Putamen (tissue), 1 donor: ENCODE data around the gene ATCAY.
"Not testable (repeated sequence)": the region's sequence is repeated elsewhere in the genome, so short reads cannot be mapped to it uniquely, and the experiment has no call there.

Source experiments
- DNase-seq: peaks from one replicate; pipeline ENCODE4 v3.0.0-alpha.2; 2016; ENCODE audit warnings: low spot score

ATCAY gene

DNA sequence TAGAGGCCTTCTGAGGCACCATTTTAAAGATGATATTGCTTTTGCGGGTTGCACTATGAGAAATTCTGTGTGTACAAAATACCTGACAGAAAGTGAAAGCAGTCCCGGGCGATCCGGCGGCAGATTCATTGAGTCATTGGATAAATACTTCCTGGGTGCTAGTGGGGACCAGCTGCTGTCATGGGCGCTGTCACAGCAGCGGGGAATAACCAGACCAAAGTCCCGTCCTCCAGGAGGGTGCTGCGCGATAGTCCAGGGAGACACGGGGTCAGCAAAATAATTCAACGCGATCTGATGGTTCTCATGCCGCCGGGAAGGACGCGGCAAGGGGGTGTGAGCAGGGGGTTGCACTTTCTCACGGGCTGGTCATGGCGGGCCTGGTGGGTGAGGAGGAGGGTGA, 25.2 kb upstream of the ATCAY start:
- no peak for DNase-seq

DNA sequence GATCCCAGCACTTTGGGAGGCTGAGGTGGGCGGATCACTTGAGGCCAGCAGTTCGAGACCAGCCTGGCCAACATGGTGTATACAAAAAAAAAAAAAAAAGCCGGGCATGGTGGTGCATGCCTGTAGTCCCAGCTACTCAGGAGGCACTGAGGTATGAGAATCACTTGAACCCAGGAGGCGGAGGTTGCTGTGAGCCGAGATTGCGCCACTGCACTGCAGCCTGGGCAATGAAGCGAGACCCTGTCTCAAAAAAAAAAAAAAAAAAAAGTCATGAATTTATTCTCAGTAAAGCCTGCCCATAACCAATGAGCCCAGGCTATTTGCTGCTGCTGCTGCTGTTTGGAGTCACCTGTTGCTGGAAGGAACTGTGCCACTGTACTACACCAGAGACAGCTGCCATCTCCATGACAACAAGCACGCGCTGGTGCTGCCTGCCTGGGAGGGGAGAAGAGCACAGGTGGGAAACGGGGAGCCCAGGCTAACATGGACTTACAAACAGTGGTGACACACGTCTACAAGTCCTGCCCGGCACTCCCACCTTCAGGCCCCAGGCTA, 23.0 kb upstream of the ATCAY start:
- no peak for DNase-seq

DNA sequence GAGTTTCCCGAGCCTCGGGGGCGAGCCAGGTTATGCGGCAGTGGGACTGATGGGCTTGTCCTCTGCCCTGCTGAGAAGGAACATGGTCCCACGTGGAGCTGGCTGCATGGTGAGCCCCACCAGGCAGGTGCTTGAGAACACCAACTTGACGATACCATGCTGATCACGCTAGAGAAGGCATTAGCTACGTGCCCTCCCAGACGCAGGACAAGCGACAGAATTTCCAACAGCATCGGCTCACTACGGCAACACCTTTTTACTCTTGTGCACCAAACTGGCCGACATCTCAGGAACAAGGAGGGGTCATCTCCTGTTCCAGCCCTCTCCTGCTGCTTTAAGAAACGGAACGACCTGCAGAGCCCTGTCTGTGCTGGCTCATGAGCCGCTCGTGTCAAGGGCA, 20.0 kb upstream of the ATCAY start:
- DNase-seq = no peak

DNA sequence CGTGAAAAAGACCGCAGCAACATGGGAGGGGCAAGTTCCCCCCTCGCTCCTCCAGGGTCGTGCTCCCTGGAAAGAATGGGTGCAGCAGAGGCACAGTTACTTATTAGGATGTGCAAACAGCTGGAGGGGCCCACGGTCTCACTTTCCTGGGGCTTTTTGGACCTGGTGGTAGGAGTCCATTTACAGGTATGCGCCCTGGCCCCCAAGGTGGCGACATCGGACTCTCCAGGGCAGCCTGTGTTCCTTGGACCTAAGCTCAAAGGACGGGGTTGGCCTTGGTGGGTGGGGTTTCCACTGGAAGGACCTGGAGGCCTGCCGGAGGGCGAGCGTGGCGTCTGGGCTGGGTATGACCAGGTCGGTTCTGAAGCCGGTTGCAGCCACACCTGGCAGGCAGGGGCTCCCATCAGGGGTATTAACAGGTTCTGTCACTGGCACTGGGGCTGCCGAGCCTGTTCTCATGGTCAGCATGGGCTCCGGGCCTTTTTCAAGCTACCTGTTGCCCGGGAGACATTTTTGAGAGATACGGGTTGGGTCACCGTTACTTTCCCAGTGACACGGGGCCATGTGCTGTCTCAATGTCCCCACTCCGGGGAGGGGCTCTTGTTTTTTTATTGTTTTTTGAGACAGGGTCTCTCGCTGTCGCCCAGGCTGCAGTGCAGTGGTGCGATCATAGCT, 17.5 kb upstream of the ATCAY start:
- DNase-seq = no peak

DNA sequence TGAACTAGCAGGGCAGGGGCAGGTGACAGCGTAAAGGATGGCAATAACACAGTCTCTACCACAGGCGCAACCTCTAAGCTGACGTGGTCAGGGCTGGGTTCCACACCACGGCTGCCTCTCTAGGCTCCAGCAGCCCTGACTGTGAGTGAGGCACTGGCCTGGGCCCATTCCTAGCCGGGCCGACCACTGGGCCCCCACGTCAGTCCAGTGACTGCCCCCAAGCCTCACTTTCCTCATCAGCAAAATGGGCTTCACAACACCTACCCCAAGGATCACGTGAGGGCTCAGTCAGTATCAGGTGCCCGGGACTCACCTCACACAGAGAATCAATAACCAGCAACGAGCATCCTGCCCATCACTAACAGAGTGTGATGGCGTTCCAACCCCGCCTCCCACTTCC, 16.8 kb upstream of the ATCAY start:
- DNase-seq = no peak

DNA sequence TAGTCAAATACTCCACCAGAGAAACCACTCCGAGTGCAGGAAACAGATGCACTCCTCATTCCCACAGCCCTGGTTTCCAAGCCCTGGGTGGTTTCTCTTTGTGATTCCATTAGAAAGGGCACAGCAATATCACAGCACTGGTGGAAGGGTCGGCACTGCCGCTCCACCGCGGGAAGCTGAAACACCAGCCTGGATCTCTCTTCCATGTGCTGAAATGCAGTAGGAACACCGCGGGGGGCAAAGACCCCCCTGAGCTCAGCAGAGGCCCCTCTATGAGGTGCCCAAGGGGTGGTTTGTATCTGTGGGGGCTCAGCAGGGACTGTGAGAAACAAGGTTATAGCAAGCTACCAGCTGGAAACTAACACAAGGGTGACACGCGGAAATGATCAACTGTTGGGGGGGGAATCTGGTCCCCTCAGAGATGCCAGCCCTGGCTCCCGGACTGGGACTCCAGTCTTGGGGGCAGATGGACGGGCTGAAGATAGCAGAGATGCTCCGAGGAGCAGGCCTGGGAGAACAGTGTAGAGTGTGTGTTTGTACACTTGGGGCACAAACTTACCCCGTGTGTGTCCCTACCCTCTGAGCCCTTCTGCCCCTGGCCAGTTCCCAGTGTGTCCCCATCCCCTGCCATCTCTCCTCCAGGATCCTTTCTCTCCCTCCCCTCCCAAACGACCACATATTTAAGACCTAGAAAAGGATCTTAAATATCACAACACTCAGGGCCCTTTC, 13.4 kb upstream of the ATCAY start:
- DNase-seq = no peak

DNA sequence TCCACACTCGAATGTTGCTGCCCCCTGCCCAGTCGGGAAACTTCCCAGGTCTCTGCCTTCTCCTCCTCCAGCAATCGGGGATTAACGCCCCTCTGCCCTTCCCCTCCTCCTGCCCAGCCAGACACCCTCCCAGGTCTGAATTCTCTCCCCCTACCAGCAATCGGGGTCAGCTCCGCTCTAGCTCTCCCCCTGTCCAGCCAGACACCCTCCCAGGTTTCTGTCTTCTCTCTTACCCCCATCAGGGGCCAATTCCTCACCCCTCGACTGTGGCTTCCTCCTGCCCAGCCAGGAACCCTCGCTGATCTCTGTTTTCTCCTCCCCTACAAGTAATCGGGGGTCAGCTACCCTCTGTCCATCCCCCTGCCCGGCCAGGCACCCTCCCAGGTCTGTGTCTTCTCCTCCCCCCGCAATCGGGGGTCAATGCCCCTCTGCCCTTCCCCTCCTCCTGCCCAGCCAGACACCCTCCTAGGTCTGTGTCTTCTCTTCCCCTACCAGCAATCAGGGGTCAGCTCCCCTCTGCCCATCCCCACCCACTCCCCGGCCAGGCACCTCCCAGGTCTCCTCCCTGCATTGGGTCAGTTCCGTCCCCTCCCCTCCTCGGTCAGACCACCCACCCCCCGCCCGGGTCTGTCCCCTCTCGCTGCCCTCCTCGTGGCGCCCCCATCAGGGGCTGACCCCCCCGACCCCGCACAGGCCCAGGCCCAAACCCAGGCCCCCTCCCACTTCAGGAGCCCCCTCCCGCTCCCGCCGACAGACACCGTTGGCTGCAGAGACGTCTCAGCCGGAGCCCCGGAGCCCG, 12.3 kb upstream of the ATCAY start:
- DNase-seq = no peak

DNA sequence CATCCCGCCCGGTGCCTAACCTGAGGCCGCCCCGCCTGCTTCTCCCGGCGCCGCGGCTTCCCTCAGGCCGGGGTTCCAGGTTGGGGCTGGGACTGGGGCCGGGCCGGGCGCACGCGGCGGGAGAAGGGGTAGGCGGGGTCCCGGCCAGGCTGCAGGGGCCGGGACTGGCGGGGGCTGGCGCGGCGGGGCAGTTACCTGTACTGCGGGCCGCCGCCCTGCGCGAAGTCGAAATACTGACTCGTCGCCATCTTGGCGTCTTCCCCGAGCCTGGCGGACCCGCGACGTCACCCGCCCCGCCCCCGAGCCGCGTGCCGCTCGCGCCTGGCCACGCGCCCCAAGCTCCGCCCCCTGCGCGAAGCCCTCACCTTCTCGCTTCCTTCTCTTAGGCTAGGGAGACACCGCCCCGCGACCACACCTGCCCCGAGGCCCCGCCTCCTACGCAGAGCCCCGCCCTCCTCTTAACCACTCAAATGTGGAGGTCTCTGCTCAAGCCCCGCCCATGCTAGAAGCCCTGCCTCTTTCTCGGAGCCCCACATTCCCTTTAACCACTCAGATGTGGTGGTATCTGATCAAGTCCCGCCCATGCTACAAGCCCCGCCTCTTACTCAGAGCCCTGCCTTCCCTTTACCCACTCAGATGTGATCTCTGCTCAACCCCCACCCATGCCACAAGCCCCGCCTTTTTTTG, 11.6 kb upstream of the ATCAY start, which contains the start of gene ZFR2:
ZFR2 (minus strand) TSS at position 269 of the 687 bp plus-strand sequence; CDS start at position 248, 21 bp downstream.
- DNase-seq = no peak

DNA sequence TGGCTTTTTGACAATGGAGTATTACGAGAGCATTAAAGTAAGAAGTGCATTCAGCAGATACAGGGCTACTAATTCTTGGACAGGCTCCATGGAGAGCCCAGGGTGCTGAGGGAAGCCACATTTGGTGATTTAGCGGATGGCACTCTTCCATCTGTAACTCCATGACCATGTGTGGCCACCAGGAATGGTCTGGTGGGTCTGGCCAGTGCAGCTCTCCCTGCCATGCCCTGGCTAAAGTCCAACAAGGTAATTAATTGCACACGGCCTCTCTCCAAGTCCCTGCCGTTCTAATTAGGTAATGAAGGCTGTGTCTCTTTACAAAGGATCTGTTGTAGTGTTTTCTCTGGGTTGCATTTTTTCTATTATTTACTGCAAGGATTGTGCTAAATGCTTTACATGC, 7.3 kb upstream of the ATCAY start:
- DNase-seq = no peak

DNA sequence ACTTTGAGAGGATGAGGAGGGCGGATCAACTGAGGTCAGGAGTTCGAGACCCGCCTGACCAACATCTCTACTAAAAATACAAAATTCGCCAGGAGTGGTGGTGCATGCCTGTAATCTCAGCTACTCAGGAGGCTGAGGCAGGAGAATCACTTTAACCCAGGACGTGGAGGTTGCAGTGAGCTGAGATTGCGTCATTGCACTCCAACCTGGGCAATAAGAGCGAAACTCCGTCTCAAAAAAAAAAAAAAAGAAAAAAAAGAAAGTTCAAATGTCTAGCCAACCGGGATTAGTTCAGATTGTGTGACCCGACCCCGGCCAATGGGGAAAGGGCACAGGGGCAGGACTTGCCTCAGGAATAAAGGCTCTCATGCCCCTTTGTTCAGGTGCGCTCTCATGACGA, 5.8 kb upstream of the ATCAY start:
- not testable (repeated sequence) for DNase-seq

DNA sequence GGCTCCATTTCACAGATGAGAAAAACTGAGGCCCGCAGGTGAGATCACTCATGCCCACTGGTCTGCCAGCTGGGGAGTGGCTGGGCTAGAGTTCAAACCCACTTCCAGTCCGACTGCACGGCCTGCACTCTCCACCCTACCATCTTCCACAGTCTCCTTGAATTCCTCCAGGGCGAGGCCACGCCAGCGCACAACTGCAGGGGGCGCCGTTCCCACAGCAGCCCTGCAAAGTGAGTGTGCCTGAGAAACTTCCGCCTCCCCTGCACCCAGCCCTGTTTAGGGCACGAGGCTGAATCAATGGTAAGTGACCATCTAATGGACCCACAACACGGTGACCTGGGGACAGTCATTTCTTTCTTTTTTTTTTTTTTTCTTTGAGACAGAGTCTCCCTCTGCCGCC, 829 bp upstream of the ATCAY start:
- no peak for DNase-seq

DNA sequence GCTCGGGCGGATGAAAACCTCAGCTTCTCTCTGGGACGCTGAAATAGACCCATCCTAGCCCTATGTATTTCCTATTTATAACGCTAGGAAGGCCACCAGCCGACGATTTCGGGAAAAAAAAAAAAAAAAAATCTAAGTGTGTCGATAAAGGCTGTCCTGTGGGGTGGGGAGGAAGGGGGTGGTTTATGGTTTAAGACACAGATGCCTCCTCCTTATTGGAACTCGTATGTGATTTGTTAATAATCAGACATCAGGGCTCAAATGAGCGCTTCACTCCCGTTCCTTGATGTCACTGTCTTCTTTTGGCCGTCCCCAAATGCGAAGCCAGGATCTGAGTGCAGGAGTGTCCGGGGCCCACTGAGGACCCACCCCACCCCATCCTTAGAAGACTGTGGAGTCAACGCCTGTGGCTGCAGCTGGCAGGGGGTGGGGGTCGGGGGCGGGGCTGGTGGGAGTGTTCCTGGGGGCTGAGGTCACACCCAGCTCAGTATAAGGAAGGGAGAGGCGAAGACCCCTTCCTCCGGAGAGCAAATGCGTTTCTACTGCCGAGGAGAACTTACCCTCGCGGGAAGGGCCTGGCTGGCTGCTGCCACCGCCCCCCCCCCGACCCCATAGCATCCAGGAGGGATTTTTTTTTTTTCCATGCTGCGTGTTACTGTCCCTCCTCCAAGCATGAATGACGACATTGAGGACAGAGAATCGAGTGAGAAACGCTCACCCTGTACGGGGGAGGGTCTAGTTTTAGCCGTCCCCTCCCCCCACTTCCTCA, 971 bp downstream of the ATCAY start:
- DNase-seq = no peak

DNA sequence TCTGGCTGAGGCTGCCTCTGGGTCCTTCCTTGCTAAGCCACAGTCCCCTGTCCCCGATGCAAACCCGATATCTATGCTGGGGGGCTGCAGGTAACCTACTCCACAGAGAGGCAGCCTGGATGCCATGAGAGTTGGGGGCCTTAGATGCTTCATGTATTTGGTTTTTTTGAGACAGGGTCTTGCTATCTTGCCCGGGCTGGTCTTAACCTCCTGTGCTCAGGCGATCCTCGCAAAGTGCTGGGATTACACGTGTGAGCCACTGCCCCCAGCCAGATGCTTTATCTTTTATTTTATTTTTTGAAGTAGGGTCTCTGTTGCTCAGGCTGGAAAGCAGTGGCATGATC, 1.5 kb downstream of the ATCAY start:
- no peak for DNase-seq

DNA sequence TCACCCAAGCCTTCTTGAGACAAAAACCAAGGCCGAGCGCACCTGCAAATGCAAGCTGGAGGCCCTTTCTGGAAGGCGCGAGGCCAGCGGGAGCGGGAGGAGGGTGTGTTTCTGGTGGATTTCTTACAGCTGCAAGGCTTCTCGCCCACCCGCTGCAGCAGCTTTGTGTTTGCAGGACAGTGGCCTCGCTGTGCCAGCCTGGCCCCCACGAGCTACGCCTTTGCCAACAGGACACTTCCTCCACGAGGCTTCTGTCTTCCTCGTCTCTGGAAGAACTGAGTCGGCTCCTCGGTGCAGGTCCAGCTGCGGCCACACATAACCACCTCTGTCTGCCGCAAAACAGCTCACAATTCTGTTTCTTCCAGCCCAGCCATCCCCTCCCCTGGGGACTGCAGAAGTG, 10.1 kb downstream of the ATCAY start:
- DNase-seq = no peak

DNA sequence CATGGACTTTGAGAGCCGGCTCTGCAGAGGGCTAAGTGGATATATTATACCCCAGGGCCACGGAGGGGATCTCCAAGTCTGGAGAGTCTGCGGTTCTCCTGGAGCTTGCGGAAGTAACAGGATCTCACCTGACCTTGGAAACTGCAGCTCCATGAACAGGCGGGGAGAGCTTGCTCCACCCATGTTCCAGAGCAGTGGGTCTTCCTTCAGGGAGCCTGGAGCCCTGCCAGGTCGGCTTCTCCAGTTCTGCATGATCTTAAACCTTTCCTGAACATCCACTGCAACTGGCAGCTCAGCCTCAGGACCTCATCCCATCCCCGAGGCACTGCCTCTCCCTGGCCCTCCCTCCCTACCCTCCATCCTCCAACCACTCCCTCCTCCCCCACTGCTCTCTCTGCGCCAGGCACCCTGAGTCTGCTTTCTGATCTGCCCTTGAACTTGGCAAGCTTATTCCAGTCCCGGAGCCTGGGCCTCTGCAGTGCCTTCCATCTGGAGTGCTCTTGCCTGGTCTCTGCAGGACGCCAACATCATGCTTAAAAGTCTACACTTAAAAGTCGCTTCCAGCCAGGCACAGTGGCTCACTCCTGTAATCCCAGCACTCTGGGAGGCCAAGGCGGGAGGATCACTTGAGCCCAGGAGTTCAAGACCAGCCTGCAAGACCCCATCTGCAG, 13.2 kb downstream of the ATCAY start:
- no peak for DNase-seq

DNA sequence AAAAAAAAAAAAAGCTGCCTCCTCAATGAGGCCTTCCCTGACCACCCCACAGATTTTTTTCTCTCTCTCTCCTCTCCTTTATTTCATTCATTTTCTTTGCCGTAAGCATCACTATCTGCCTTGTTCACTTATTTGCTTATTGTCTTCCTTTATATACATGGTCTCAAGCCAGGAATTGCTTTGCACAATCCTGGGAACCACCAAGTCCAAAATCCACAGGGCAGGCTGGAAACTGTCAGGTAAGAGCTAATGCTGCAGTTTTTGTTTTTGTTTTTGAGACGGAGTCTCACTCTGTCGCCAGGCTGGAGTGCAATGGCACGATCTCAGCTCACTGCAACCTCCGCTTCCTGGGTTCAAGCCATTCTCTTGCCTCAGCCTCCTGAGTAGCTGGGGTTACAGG, 14.5 kb downstream of the ATCAY start:
- not testable (repeated sequence) for DNase-seq

DNA sequence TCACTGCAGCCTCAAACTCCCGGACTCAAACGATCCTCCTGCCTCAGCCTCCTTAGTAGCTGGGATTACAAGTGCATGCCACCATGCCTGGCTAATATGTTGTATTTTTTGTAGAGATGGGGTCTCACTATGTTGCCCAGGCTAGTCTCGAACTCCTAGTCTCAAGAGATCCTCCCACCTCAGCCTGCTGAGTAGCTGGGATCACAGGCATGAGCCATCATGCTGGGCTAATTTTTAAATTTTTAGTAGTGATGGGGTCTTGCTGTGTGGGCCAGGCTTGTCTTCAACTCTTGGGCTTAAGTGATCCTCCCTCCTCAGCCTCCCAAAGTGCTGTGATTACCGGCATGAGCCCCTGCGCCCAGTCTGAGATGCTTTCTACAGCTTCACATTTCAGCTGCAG, 15.3 kb downstream of the ATCAY start:
- no peak for DNase-seq

DNA sequence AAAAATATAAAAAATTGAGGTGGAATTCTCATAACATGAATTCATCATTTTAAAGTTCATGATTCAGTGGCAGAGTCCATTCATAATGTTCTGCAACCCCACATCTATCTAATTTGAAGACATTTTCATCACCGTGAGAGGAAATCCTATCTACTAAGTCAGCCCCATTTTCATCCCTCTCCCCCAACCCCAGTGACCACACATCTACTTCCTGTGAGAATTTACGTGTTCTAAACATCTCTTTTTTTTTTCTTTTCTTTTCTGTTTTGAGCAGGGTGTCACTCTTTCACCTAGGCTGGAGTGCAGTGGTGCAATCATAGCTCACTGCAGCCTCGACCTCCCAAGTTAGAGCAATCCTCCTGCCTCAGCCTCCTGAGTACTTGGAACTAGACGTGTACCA, 17.5 kb downstream of the ATCAY start:
- no peak for DNase-seq

DNA sequence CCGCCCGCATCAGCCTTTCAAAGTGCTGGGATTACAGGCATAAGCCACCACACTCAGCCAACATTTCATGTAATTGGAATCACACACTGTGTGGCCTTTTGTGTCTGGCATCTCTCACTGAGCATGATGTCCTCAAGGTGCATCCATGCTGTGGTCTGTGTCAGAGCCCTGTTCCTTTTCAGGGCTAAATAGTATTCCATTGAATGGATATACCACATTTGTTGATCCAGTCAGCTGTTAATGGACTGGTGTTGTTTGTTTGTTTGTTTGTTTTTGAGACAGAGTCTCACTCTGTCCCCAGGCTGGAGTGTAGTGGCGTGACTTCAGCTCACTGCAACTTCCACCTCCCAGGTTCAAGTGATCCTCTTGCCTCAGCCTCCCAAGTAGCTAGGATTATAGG, 17.9 kb downstream of the ATCAY start:
- no peak for DNase-seq

DNA sequence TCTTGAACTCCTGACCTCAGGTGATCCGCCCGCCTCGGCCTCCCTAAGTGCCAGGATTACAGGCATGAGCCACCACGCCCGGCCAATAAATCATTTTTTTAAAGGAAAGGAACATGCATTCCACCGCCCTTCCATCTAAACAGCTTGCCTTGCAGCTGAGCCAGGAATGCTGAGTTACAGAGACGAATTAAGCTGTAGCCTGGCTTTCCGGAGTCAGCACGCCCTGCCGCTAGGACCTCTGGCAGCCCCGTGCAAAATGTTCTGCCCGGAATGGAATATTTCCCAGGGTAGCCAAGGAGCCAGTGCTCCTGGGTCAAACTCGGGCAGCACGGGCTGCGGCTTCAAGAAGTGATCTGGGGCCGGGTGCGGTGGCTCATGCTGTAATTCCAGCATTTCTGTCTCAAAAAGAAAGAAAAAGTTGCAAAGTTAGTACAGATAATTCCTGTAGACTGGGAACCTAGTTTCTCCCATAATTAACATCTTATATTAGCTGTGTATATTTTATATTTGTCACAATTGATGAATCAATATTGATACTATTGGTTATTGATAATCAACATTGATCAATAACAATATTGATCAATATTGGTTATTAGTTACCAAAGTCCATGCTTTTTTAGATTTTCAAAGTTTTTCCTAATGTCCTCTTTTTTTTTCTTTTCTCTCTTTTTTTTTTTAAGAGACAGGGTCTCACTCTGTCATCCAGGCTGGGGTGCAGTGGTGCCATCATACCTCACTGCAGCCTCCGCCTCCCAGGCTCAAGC, 19.2 kb downstream of the ATCAY start:
- no peak for DNase-seq
